Mononuclear cell (primary cell): ENCODE data around the gene PLAU. TPM values are rescaled to one million over a fixed set of nuclear protein-coding genes. Genes with fewer than 3 reads are reported as not detected.
"Not testable (repeated sequence)": the region's sequence is repeated elsewhere in the genome, so short reads cannot be mapped to it uniquely, and the experiment has no call there.

Source experiments
- H3K27me3 ChIP-seq: 2 replicates; pipeline ENCODE4 v1.6.0; 2011; ENCODE audit warnings: low read length, control low read depth; ENCODE audit not compliant: insufficient read depth
- H3K4me1 ChIP-seq: 2 replicates; pipeline ENCODE4 v1.5.1; 2011; ENCODE audit warnings: mild to moderate bottlenecking, low read length, control low read depth; ENCODE audit not compliant: insufficient read depth
- H3K4me3 ChIP-seq: 2 replicates; pipeline ENCODE4 v1.5.1; 2011; ENCODE audit warnings: mild to moderate bottlenecking, low read length, moderate library complexity
- H3K9me3 ChIP-seq: 2 replicates; pipeline ENCODE4 v1.5.1; 2011; ENCODE audit warnings: low read depth, mild to moderate bottlenecking, control low read depth, low read length
- total RNA-seq: library from RNA; depleted of rRNA; stranded (reverse); fragments of >200 nt; gene quantifications from one replicate; pipeline ENCODE4 v1.2.3, GENCODE V29; 2012

The PLAU gene
- total RNA-seq, 1 donor: 9.7 TPM

GRCh38 chr10:73940634-73941221 is 29.8 kb downstream of the PLAU start:
- peaks cover 11% of the 10 kb centered on the region for H3K4me1 ChIP-seq
- no peak overlapping the region for H3K4me3 ChIP-seq
- H3K27me3 ChIP-seq: no peaks in the 10 kb centered on the region
- no peaks in the 10 kb centered on the region for H3K9me3 ChIP-seq

GRCh38 chr10:73941300-73941699 is 30.4 kb downstream of the PLAU start:
- Histone ChIP-seq H3K4me1 (peaks cover 11% of the 10 kb centered on the region), H3K4me3 (no peak overlapping the region), H3K9me3 (no peaks in the 10 kb centered on the region), H3K27me3 (no peaks in the 10 kb centered on the region)

DNA sequence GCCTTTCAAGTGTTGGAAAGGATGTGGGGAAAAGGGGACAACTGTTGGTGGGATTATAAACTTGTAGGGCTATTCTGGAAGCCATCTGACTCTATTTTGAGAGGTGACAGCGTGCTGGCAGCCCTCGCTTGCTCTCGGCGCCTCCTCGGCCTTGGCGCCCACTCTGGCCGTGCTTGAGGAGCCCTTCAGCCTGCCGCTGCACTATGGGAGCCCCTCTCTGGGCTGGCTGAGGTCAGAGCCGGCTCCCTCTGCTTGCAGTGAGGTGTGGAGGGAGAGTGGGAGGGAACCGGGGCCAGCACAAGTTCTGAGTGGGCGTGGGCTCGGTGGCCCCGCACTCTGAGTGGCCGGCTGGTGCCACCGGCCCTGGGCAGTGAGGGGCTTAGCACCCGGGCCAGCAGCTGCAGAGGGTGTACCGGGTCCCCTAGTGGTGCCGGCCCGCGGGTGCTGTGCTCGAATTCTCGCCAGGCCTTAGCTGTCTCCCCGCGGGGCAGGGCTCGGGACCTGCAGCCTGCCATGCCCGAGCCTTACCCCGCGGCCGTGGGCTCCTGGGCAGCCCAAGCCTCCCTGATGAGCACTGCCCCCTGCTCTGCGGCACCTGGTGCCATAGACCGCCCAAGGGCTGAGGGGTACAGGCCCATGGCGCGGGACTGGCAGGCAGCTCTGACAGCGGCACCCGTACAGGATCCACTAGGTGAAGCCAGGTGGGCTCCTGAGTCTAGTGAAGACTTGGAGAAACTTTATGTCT is 33.6 kb downstream of the PLAU start:
- no peaks in the 10 kb centered on the region for H3K27me3 ChIP-seq
- no peak overlapping the region for H3K4me3 ChIP-seq
- peaks cover 11% of the 10 kb centered on the region for H3K4me1 ChIP-seq
- H3K9me3 ChIP-seq: no peaks in the 10 kb centered on the region

GRCh38 chr10:73946253-73947145 is 35.6 kb downstream of the PLAU start:
- Histone ChIP-seq H3K4me3 (no peak overlapping the region), H3K4me1 (no peaks in the 10 kb centered on the region), H3K27me3 (no peaks in the 10 kb centered on the region), H3K9me3 (no peaks in the 10 kb centered on the region)

DNA sequence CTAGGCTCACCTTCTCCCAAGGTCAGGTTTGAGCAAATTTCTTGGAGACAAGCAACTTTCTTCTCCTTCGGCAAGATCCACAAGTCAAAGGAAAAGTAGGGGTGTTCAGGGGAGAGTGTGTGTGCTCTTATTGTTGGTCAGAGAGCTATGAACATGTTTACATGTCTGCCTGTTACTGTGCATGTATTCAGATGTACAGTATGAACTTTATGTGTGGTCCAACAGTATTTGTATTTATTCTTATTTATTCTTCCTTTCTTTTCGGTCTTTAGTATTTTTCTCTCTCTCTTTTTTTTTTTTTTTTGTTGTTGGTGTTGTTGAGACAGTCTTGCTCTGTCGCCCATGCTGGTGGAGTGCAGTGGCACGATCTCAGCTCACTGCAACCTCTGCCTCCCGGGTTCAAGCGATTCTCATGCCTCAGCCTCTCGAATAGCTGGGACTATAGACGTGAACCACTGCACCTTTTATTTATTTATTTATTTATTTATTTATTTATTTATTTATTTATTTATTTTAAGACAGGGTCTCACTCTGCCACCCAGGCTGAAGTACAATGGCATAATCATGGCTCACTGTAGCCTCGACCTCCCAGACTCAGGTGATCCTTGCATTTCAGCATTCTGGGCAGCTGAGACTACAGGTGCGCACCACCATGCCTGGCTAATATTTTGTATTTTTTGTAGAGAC is 38.2 kb downstream of the PLAU start:
- H3K4me3 ChIP-seq: no peak overlapping the region
- H3K4me1 ChIP-seq: peaks cover 10% of the 10 kb centered on the region
- no peaks in the 10 kb centered on the region for H3K27me3 ChIP-seq
- no peaks in the 10 kb centered on the region for H3K9me3 ChIP-seq

GRCh38 chr10:73950155-73950948 is 39.4 kb downstream of the PLAU start:
- no peaks in the 10 kb centered on the region for H3K27me3 ChIP-seq

DNA sequence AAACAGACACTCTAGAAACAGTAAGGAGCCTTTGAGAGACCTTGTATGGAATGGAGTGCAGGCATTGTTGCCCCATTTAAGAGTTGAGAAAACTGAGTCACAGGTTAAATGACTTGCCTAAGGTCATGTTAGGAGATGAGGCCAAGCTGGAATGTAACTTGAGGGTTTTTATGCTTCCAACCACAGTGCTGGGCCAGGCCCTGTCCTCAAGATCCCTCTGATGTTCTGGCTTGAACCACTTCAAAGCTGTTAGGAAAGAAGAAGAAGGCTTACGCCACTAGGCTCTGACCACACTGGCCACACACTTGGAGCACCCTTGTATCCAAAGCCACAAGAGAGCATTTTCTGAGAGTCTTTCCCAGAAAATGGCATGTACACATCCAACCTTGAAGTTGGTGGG is 42.7 kb downstream of the PLAU start:
- H3K9me3 ChIP-seq: no peaks in the 10 kb centered on the region
- peaks cover 51% of the 10 kb centered on the region for H3K4me1 ChIP-seq
- H3K4me3 ChIP-seq: no peak overlapping the region
- H3K27me3 ChIP-seq: no peaks in the 10 kb centered on the region

More at GRCh38 chr10:73950155-73950948, 39.4 kb downstream of the PLAU start:
- no peaks in the 10 kb centered on the region for H3K9me3 ChIP-seq
- H3K4me1 ChIP-seq: peaks cover 18% of the 10 kb centered on the region
- no peak overlapping the region for H3K4me3 ChIP-seq

DNA sequence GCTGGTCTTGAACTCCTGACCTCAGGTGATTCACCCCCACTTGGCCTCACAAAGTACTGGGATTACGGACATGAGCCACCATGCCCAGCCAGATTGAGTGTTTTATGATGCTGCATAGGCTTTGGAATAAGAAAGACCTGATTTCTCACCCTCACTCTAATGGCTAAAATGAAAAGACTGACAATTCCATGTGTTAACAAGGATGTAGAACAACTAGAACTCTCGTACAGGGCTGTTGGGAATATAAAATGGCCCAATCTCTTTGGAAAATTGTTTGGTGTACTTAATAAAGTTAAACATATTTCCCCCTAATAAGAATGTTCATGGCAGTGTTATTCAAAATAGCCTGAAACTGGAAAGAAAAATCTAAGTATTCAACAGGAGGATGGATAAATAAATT is 43.8 kb downstream of the PLAU start:
- no peak overlapping the region for H3K4me3 ChIP-seq
- peaks cover 62% of the 10 kb centered on the region for H3K4me1 ChIP-seq
- no peaks in the 10 kb centered on the region for H3K9me3 ChIP-seq
- H3K27me3 ChIP-seq: no peaks in the 10 kb centered on the region

DNA sequence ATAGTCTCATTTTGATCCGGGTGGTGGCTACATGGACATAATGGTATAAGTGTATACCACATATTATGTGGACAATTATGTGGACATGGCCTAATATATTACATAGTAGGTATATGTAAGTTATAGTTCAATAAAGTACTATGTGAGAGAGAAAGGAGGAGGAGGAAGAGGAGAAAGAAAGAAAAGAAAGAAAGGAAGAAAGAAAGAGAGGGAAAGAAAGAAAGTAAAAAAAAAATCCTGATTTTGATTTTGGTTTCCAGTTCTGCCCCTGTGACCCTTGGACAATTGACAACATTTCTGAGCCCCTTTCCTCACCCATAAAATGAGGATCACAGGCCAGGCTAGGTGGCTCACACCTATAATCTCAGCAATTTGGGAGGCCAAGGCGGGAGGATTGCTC is 44.8 kb downstream of the PLAU start:
- no peaks in the 10 kb centered on the region for H3K9me3 ChIP-seq
- peaks cover 67% of the 10 kb centered on the region for H3K4me1 ChIP-seq
- no peak overlapping the region for H3K4me3 ChIP-seq
- H3K27me3 ChIP-seq: no peaks in the 10 kb centered on the region

GRCh38 chr10:73956476-73957359 is 45.8 kb downstream of the PLAU start:
- Histone ChIP-seq H3K27me3 (no peaks in the 10 kb centered on the region), H3K4me1 (peaks cover 67% of the 10 kb centered on the region), H3K4me3 (no peak overlapping the region), H3K9me3 (no peaks in the 10 kb centered on the region)

DNA sequence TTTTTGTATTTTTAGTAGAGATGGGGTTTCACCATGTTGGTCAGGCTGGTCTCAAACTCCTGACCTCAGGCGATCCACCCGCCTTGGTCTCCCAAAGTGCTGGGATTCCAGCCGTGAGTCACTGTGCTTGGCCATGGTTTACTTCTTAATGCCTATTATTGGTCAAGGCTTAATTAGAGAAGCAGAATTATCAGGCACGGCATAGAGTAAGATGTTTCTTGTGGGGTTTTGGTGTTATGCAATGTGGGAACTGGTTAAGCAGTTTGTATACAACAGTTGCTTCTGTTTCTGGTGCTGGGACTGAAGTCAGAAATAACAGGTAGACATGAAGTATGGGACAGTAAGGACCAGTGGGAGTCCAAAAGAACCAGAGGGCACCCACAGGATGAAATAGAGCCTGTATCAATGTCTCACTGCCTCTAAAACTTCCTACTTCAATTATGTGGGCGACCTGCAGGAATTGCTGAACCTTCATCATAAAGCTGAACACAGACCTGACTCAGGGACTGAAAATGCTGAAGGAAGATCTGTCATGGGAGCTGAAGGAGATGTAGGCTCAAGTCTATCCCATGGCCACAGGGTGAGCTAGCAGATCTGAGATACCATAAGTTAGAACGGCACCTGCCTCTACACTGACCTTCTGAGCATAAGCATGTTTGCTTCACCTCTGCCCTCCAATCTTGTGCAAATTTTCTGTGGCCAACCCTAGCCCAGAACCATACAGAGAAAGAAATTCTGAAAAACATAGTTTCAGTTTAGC is 48.7 kb downstream of the PLAU start:
- Histone ChIP-seq H3K4me1 (peaks cover 51% of the 10 kb centered on the region), H3K9me3 (no peaks in the 10 kb centered on the region), H3K27me3 (no peaks in the 10 kb centered on the region), H3K4me3 (no peak overlapping the region)

DNA sequence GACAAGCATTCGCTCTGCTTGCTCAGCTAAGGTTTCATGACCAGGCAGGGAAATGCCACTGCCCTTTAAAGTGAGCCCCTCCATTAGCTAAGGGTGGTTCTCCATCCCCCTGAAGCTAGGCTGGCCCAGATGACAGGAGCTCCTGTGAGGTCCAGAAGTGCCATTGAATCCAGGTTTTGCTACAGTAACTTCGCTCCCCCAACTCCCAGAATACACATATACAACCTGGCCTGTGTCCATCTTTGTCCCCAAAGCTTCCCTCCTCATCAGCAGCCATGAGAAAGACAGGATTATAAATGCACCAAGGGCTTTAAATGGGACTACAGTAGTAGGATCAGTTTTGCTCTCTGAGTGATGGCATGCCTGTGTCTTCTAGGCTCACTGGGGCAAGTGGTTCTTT is 51.5 kb downstream of the PLAU start:
- Histone ChIP-seq H3K27me3 (no peaks in the 10 kb centered on the region), H3K4me1 (peaks cover 38% of the 10 kb centered on the region), H3K9me3 (no peaks in the 10 kb centered on the region), H3K4me3 (no peak overlapping the region)

DNA sequence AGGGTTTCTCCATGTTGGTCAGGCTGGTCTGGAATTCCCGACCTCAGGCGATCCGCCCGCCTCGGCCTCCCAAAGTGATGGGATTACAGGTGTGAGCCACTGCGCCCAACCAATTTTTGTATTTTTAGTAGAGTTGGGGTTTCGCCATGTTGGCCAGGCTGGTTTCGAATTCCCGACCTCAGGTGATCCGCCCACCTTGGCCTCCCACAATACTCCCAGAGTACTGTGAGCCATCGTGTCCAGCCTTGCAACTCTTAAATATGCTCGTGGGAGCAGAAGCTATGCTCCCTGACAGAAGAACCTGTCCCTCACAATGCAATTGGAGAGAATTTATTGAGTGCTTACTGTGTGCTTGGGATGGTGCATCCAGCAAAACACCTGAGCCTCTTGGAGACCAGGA is 52.6 kb downstream of the PLAU start:
- peaks cover 37% of the 10 kb centered on the region for H3K4me1 ChIP-seq
- H3K27me3 ChIP-seq, H3K4me3 ChIP-seq, H3K9me3 ChIP-seq: not testable (repeated sequence)
